AG09319 (cell line): ENCODE measurements around the gene PEPD.
"Not testable (repeated sequence)": the region's sequence is repeated elsewhere in the genome, so short reads cannot be mapped to it uniquely, and the experiment has no call there.

Experiments used
- DNase-seq: peaks from one replicate; pipeline ENCODE4 v3.0.0-alpha.2; 2010; ENCODE audit warnings: low read depth; ENCODE audit errors: extremely low read depth
- CTCF ChIP-seq: IDR thresholded peaks from 2 replicates; pipeline ENCODE4 v1.5.1; 2011; ENCODE audit warnings: low read depth, mild to moderate bottlenecking, inconsistent platforms, low read length, moderate library complexity

PEPD gene

GRCh38 chr19:33559996-33560395, 38.4 kb upstream of the PEPD start:
- TF ChIP-seq CTCF: no peak
- no peak for DNase-seq

GRCh38 chr19:33558856-33559255, 37.3 kb upstream of the PEPD start:
- no peak for TF ChIP-seq CTCF
- DNase-seq: no peak

GRCh38 chr19:33558151-33558550, 36.6 kb upstream of the PEPD start:
- no peak for TF ChIP-seq CTCF
- no peak for DNase-seq

GRCh38 chr19:33557720-33558119, 36.1 kb upstream of the PEPD start:
- TF ChIP-seq CTCF: no peak
- no peak for DNase-seq

GRCh38 chr19:33557196-33557595, 35.6 kb upstream of the PEPD start:
- no peak for TF ChIP-seq CTCF
- no peak for DNase-seq

GRCh38 chr19:33556261-33556660, 34.7 kb upstream of the PEPD start:
- no peak for TF ChIP-seq CTCF
- no peak for DNase-seq

GRCh38 chr19:33555726-33556125, 34.1 kb upstream of the PEPD start:
- DNase-seq: not testable (repeated sequence)

GRCh38 chr19:33554821-33555220, 33.2 kb upstream of the PEPD start:
- no peak for DNase-seq
- no peak for TF ChIP-seq CTCF
